Ammon's horn (tissue), 1 donor: Measurements from ENCODE around the gene TREML2.
"Not testable (repeated sequence)": the region's sequence is repeated elsewhere in the genome, so short reads cannot be mapped to it uniquely, and the experiment has no call there.

ENCODE experiments used
- DNase-seq: peaks from one replicate; pipeline ENCODE4 v3.0.0-alpha.2; 2016; ENCODE audit warnings: low spot score

Gene TREML2, protein sequence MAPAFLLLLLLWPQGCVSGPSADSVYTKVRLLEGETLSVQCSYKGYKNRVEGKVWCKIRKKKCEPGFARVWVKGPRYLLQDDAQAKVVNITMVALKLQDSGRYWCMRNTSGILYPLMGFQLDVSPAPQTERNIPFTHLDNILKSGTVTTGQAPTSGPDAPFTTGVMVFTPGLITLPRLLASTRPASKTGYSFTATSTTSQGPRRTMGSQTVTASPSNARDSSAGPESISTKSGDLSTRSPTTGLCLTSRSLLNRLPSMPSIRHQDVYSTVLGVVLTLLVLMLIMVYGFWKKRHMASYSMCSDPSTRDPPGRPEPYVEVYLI

DNA sequence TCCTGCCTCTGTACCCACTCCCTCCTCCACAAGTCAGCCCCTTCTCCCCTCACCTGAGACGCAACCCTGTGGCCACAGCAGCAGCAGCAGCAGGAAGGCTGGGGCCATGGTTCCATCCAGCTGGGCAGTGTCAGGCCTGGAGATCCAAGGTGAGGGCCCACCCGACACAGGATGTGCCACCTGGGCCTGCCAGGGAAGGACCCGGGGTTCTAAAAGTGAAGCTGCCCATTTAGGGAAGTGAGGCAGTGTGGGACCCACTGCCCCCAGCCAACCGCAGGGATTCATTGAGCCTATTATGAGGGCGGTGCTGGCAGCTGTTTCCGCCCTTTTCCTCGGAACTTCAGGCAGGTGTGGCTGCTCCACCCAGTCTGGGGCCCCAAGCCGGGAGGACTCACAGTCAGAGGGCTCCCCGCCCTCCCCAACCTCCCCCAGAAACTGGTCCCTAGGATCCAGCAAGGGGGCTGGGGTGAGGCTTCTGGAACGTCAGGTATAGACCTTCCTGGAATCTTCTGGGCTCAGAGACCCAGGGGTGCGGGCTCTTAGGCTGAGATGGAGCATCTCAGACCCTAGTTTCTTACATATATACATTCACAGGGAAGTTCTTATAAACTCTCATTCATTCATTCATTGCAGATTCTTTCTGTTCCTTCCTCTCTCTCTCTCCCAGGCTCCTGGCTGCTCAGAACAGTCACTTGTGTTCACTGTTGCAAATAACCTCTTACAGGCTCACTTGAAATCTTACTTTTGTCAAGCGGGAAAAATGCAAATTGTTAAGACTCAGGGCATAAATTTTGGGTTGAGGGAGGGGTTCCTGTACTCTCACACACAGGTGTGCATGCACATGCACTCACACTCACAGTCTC is at the start of gene TREML2:
TREML2 (minus strand) TSS at position 249 of the 863 bp plus-strand sequence; CDS start at position 108, 141 bp downstream.
- no peak for DNase-seq

DNA sequence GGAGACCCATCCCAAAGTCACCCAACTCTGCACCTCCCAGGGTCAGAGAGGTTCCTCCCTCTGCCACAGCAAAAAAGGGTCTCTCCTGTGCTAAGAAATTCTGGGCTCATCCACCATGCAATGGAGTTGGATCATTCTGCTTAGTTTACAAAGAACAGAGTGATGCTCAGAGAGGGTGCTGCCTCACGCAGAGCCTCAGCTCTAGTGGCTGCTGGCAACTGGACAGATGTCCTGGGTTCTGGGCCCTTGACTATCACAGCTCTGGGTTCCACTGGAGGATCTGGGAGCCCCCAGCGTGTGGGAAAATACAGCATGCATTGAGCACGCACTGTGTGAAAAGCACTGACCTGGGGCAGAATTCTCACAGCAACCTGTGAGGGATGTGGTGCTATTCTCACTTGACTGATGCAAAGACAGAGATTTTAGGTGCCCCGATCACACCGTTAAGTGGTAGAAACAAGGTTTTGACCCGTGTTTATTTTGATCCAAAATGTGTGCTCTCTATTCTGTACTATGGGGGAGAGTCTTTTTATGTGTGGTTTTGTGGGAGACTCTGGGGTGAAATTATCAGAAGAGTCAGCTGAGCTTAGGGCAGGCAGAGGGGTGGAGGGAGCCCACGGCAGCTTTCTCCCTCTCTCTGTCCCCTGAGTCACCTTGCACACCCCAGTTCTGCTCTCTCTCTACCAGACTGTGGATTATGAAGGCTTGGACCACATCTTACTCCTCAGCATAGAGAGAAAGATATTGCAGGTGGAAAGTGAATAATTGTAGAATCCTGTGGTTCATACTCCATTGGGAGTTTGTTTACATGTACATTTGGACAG is 47.1 kb upstream of the TREML2 start:
- no peak for DNase-seq

DNA sequence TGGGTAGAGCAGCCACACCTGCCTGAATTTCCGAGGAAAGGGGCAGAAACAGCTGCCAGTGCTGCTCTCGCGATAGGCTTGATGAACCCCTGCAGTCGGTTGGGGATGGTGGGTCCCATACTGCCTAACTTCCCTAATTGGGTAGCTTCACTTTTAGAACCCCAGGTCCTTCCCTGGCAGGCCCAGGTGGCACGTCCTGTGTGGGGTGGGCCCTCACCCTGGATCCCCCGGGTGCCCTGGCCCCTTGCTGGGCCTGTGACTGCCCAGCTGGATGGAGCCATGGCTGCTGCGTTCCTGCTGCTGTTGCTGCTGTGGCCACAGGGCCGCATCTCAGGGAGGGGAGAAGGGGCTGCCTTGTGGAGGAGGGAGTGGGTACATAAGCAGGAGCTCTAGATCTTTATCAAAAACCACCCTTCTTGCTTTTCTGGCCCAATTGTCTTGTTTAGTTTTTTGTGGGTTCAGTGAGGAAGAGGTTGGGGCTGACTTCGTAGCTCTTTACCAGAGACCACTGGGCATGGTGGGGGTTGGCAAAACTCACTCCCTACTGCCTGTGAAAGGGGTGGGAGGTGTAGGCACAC is 46.4 kb upstream of the TREML2 start:
- no peak for DNase-seq

DNA sequence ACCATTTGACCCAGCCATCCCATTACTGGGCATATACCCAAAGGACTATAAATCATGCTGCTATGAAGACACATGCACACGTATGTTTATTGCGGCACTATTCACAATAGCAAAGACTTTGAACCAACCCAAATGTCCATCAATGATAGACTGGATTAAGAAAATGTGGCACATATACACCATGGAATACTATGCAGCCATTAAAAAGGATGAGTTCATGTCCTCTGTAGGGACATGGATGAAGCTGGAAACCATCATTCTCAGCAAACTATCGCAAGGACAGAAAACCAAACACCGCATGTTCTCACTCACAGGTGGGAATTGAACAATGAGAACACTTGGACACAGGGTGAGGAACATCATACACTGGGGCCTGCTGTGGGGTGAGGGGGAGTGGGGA is 45.6 kb upstream of the TREML2 start:
- DNase-seq: not testable (repeated sequence)

DNA sequence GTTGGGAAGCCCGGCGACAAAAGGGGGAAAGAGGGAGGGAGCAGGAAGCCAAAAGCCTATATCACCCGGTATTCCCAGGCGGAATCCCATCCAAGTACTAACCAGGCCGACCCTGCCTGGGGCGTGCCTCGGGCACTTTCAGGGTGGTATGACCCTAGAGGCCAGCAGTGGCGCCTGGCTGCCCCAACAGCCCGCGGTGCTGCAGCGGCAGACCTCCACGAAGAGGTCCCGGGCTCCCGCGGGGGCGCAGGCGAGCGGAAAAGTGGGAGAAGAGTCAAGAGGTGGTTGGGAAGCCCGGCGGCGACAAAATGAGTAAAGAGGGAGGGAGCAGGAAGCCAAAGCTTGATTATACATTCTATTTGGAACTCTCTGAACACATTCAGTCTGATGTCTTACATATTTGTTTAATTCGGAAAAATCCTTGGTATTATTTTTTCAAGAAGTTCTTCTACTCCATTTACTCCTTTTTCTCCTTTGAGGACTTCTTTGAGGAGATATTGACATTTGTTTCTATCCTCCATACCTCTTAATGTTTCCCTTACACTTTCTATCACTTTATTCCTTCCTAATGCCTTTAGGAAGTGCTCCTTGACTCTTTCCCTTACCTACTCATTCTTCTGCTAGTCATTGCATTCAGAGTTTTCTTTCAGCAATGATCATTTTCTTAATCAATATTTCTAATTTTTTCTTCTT is 38.7 kb upstream of the TREML2 start:
- no peak for DNase-seq

DNA sequence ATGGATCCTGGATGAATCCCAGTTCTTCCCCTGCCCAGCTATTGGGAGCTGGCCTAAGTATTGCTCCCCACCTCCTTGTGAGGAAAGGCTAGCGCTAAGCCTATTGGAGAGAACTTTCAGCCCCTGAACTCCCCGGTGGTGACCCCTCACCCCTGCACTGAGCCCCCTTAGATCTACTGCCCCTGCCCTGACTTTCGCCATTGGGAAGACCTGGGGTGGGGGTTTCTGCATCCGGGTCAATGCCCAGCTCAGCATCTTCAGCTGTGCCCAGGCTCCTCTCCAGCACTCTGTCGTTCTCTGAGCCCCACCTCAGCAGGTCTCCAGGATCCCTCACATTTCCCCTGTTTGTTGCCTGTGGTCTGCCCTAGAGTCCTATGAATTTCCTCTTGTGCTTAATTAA is 36.2 kb upstream of the TREML2 start:
- DNase-seq: no peak

DNA sequence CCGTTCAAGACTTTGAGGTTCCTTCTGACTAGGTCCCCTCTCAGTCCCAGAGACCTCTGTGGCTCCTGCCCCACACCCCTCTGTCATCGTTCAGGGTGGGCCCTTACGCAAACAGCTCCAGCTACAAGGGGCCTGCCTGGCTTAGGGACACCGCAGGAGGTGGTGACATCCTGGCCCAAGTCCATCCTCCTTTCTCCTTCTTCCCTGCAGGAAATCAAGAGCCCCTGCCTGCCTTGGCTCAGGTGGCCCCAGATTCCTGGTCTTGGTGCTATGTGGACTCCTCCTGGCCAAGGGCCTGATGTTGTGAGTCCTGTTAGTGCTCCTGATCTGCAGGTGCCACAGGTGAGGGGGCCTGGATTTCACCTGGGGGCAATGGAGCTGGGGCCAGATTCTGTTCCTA is 35.3 kb upstream of the TREML2 start:
- DNase-seq: no peak

DNA sequence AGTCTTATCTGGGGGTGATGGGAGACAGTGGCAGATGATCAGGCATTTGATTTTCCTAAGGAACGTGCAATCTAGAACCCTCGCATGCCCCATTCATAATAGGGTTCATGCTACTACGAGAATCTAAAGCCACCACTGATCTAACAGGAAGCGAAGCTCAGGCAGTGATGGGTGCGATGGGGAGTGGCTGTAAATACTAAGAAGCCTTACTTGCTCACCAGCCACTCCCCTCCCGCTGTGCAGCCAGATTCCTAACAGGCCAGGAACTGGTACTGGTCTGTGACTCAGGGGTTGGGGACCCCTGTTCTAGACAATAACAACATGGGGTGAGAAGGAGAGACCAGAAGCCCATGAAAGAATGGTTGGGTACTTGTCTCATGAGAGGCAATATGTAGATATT is 31.7 kb upstream of the TREML2 start:
- DNase-seq: no peak

DNA sequence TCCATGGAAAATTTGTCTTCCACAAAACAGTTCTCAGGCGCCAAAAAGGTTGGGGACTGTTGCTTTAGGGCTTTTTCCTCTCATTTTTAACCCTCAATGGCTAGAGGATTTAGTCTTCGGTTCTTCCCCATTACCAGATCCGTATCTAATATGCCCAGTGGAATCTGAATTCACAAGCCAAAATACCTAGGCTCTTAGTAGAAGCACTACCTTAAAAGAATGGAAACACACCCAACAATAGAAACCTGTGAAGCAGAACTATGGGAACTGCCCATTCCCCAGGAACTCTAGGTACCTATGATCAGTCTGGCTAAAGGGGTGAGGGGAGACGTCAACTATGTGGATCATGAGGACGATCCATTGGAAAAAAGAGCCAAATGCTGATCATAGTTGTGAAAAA is 30.3 kb upstream of the TREML2 start:
- DNase-seq: no peak

DNA sequence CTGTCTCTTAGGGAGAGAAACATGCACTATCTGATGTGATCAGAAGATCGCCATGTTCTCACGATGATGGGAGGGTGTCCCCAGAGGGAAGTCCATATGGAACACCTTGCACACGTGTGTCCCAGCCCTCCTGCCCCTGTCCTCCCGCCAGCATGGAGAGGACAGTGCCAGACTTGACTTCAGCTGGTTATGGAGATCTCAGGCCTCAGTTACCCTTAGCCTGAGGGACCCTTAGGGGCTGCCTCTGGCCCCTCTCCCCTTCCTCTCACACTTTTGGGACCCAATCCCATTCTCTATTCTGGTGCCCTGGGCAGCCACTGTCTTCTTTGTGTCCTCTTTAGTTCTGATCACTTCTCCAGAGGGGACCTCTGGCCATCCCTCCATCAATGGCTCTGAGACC is 28.8 kb upstream of the TREML2 start:
- no peak for DNase-seq

DNA sequence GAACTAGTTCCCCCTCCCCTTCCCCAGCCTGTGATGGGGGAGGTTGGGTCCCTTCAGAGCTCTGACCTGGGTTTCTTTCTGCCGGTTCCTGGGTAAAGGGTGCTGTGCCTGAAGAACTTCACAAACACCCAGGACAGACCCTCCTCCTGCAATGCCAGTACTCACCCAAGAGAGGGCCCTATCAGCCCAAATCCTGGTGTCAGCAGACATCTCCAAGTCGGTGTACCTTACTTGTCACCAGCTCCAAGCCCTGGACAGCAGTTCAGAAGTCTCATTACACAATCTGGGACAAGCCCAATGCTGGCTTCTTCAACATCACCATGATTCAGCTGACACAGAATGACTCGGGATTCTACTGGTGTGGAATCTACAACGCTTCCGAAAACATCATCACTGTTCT is 27.7 kb upstream of the TREML2 start:
- DNase-seq: no peak

DNA sequence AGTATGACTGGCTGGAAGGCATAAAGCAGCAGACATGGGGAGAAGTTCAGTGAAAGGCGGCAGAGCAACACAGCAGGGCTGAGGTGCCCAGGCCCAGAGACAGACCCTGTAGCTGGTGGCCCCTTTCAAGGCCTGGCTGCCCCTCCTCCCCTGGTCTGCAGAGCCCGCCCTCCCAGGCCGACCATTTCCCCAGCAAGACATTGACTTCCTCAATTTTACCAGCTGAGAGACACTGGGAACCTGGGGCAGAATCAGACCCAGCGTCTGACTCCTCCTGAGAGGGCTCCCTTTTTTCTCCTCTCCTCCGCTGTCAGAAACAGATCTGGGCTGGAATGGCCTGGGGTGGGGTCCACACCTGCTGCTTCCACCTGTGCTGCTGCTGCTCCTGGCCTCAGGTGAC is 27.1 kb upstream of the TREML2 start, which contains the start of gene TREML4:
TREML4 (plus strand) TSS at position 254 of the 400 bp plus-strand sequence; CDS start at position 333, 79 bp downstream.
- no peak for DNase-seq

DNA sequence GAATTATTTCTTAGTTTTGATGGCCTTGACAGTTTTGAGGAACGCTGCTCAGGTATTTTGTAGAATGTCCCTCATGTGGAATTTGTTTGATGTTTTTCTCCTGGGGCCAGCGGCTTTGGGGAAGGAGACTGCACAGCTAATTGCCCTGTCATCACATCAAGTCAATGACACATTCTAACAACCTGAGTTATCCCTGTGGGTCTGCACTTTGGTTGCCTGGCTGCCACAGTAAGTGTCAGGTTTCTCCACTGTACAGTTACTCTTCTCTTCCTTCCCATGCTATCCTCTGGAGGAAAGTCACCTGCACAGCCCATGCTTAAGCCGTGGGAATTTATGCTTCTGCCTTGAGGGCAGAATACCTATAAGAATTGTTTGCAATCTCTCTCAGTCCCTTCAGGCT is 25.8 kb upstream of the TREML2 start:
- DNase-seq: no peak

DNA sequence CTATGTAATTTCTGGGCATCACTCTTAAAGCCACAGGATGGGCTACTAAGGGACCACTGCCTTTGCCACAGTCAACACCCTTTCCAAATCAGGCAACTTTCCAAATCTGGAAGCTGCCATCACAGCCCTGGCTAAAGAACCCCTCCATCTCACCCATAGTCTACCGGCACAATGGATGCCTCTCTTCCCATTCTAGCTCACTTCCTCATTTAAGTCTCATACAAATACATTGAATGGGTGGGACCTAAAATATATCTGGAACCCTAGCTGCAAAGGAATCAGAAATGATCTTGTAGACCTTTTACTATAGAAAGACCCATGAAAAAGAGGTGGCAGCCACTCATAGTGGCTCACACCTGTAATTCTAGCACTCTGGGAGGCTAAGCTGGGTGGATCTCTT is 23.9 kb upstream of the TREML2 start:
- no peak for DNase-seq

DNA sequence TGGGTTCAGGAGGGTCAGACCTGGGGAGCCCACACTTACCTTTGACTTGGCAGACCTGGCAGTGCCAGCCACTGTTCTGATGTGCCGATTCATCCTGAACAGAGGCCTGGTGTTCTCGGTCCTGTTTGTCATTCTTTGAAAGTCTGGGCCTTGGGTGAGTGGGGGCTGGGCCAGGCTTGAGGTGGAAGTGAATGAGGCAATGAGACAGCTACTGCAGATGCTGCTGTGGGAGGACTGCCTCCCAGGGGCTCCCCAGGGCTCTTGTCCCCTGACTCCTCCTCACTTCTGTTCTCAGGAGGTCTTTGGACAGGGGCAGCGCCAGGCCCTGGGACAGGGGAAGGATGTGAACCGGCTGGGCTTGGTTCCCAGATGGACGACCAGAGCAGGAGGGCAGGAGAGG is 21.6 kb upstream of the TREML2 start:
- DNase-seq: no peak

DNA sequence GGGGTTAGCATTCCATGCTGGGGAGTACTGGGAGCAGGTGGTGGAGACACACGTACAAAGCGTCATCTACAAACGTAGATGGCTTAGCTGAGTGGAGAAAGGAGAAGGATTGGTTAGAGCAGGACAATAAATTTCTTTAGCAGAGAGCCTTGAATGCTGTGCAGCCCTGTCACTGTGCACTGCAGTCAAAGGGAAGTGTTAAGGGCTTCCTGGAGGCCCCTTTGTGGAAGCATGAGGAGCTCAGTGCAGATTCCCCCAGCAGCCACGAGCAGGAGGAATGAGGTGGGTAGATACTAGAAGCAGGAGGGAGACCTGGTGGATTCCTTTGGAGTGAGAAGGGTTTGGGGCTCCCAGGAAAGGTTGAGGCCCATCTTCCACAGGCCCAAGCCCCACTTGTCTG is 21.1 kb upstream of the TREML2 start:
- DNase-seq: no peak

DNA sequence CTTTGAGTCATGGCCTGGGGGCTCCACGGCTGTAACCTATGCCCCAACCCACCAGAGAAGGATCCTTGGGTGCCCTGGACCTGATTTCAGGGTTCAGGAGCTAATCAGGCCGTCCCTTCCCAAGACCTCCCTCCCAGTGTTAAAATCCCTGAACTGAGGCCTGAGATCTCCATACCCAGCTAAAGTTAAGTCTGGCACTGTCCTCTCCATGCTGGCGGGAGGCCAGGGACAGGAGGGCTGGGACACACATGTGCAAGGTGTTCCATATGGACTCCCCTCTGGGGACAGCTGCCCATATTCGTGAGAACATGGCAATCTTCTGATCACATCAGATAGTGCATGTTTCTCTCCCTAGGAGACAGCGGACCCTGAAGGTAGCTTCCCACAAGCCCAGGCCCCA is 15.7 kb upstream of the TREML2 start:
- no peak for DNase-seq

DNA sequence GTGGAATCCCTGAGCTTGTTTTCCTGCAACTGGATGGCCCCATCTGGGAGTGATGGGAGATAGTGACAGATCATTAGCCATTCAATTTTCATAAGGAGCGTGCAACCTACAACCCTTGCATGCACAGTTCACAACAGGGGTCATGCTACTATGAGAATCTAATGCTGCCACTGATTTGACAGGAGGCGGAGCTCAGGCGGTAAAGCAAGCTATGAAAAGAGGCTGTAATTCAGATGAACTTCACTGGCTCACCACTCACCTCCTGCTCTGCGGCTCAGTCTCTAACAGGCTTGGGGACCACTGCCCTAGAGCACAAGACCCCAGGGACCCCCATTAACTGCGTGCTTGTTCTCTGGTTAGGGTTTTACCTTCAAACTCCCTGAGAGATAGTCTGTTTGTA is 14.8 kb upstream of the TREML2 start:
- DNase-seq: no peak

DNA sequence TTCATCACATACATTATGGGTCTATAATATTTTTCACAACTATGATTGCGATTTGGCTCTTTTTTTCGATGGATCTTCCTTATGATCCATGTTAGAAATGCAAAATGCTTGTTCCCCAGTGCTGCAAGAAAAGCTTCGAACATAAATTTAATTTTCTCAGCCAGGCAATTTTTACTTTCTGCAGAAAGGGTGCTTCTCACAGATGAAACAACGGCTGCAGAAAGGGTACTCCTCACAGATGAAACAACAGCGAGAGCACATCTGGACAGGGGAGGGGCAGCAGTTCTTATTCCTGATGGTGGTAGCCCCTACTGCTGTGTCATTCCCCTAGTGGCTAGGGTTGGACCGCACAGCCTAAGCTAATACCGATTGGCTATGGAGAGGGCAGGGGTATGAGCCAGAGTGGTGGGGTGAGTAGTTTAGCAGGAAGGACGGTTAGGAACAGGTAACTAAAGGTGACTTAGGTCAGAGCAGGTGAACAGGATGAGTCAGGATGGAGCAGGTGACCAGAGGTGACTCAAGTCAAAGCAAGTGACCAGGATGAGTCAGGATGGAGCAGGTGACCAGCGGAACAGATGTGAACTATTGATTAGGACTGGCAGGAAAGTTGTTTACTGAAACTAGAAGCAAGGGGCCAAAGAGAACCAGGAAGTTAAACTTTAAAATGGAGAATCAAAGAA is 13.8 kb upstream of the TREML2 start:
- no peak for DNase-seq

DNA sequence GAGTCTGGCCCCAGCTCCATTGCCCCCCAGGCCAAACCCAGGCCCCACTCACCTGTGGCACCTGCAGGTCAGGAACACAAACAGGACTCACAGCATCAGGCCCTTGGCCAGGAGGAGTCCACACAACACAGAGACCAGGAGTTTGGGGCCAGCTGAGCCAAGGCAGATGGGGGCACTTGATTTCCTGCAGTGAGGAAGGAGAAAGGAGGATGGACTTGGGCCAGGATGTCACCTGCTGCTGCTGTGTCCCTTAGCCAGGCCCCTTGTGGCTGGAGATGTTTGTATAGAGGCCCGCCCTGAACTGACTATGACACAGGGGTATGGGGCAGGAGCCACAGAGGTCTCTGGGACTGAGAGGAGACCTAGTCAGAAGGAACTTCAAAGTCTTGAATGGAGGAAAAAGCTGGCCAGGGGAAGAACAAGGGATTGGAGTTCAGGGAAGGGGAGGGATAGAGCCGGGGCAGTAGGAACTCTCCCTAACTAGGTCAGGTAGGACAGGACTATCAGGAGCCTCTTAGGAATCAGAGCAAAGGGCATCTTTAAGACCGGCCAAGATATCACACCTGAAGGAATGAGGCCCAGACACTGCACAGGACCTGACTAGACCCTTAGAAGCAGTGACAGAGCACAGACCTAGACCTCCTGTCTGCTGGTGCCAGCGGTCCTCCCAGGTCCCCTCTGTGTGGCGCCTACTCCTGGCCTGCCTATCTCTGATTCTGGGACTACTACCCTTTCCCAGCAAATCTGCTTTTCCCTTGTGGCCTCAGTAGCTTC is 8.8 kb upstream of the TREML2 start:
- DNase-seq: no peak
